ENCODE measurements around the gene LIMD2.

LIMD2 gene

GRCh38 chr17:63735691-63736090 is 35.8 kb upstream of the LIMD2 start (continued):
- TF ChIP-seq PRDM2 (tag by site-specific recombination; IDR thresholded peaks at IDR 0.05; ENCODE audit: borderline replicate concordance) (no peak), ZNF501 (tag by site-specific recombination; IDR thresholded peaks at IDR 0.05) (no peak), ZNF704 (tag by site-specific recombination; IDR thresholded peaks at IDR 0.05) (no peak), ZNF518A (tag by site-specific recombination; conservative IDR thresholded peaks at IDR 0.05; ENCODE audit: low read depth) (no peak), GFI1B (tag by site-specific recombination; IDR thresholded peaks at IDR 0.05) (no peak), ZNF366 (tag by site-specific recombination; conservative IDR thresholded peaks at IDR 0.05) (no peak), ZBTB17 (tag by site-specific recombination; IDR thresholded peaks at IDR 0.05) (no peak), ZNF140 (tag by site-specific recombination; IDR thresholded peaks at IDR 0.05) (no peak), ZNF391 (tag by site-specific recombination; IDR thresholded peaks at IDR 0.05; ENCODE audit: borderline replicate concordance, low read depth) (no peak)

GRCh38 chr17:63722403-63722802 is 22.5 kb upstream of the LIMD2 start:
- CTCF ChIA-PET, result interaction anchor here (0.6 to 1.0 kb wide), 3 partner anchors 9 to 1351 kb away, joined by 4 to 7 read pairs (median 5); no protein-coding TSS in a partner anchor
- no peak overlapping the region for H3K27ac ChIP-seq (ENCODE audit: extremely low read depth, low read depth, low read length)
- H3K4me3 ChIP-seq (ENCODE audit: low read depth, low read length), result no peak overlapping the region
- POLR2A ChIA-PET, result interaction anchor here (1.2 kb wide), 1 partner anchor 51 kb away, joined by 3 read pairs; the partner anchor contains the start of genes CCDC47 and DDX42
- no peaks in the 10 kb centered on the region for H3K4me1 ChIP-seq (ENCODE audit: control insufficient read depth, insufficient read depth, low read length)
- no peak for TF ChIP-seq ZNF335 (tag by site-specific recombination; conservative IDR thresholded peaks at IDR 0.05)
- no peak for TF ChIP-seq ZNF391 (tag by site-specific recombination; IDR thresholded peaks at IDR 0.05; ENCODE audit: borderline replicate concordance, low read depth)
- TF ChIP-seq ZNF621 (tag by site-specific recombination; IDR thresholded peaks at IDR 0.05), result no peak
- TF ChIP-seq ZNF248 (tag by site-specific recombination; IDR thresholded peaks at IDR 0.05), result no peak
- no peak for TF ChIP-seq ZXDB (tag by site-specific recombination; IDR thresholded peaks at IDR 0.05)
- no peak for TF ChIP-seq ZNF571 (tag by site-specific recombination; IDR thresholded peaks at IDR 0.05)
- TF ChIP-seq ZSCAN16 (tag by site-specific recombination; IDR thresholded peaks at IDR 0.05), result no peak
- TF ChIP-seq ZNF48 (tag by site-specific recombination; IDR thresholded peaks at IDR 0.05), result no peak
- TF ChIP-seq ZNF280C (tag by site-specific recombination; IDR thresholded peaks at IDR 0.05), result no peak
- TF ChIP-seq ZNF2 (tag by site-specific recombination; IDR thresholded peaks at IDR 0.05), result no peak
- TF ChIP-seq ZNF24 (tag by site-specific recombination; IDR thresholded peaks at IDR 0.05), result no peak
- no peak for TF ChIP-seq ZFP37 (tag by site-specific recombination; IDR thresholded peaks at IDR 0.05)
- TF ChIP-seq ZNF16 (tag by site-specific recombination; IDR thresholded peaks at IDR 0.05; ENCODE audit: low read depth), result no peak
- no peak for TF ChIP-seq ZNF114 (tag by site-specific recombination; IDR thresholded peaks at IDR 0.05)
- H3K9me3 ChIP-seq (ENCODE audit: control insufficient read depth, insufficient read depth, low read depth, low read length), result no peaks in the 10 kb centered on the region
- peaks cover 24 to 34% of the 10 kb centered on the region in 2 experiments for H3K36me3 ChIP-seq (ENCODE audit: control insufficient read depth in 2 of 2, insufficient read depth in 1 of 2, low read length in 2 of 2)
